D721Med (cell line): ENCODE results near the gene GMDS.

Experiments used
- DNase-seq: peaks from one replicate; pipeline ENCODE4 v3.0.0; 2011; ENCODE audit warnings: low spot score; ENCODE audit not compliant: insufficient read length
- FAIRE-seq: peaks from 2 replicates; lab custom pipeline; 2011; peaks lifted over from hg19 to GRCh38; lab: Jason Lieb, UNC
- CTCF ChIP-seq: IDR thresholded peaks from 2 replicates; pipeline ENCODE4 v1.5.1; 2012; ENCODE audit warnings: mild to moderate bottlenecking, control low read depth; ENCODE audit not compliant: insufficient read depth; ENCODE audit errors: missing control alignments

GMDS gene

GRCh38 chr6:1870932-1871331, 374.5 kb downstream of the GMDS start:
- no peak for FAIRE-seq
- DNase-seq = no peak
- TF ChIP-seq CTCF = no peak

- no peak for TF ChIP-seq CTCF
- no peak for DNase-seq
- FAIRE-seq = no peak
Measured at GRCh38 chr6:1870251-1870650, 375.2 kb downstream of the GMDS start.

- no peak for TF ChIP-seq CTCF
- no peak for FAIRE-seq
- no peak for DNase-seq
Measured at GRCh38 chr6:1869769-1870168, 375.6 kb downstream of the GMDS start.

- FAIRE-seq = no peak
- no peak for DNase-seq
- TF ChIP-seq CTCF = no peak
Measured at GRCh38 chr6:1869308-1869707, 376.1 kb downstream of the GMDS start.

GRCh38 chr6:1868561-1869261, 376.7 kb downstream of the GMDS start:
- TF ChIP-seq CTCF = no peak
- FAIRE-seq (no peak), DNase-seq (no peak)

GRCh38 chr6:1867197-1867596, 378.2 kb downstream of the GMDS start:
- TF ChIP-seq CTCF = no peak
- DNase-seq (no peak), FAIRE-seq (no peak)

- DNase-seq (no peak), FAIRE-seq (no peak)
- no peak for TF ChIP-seq CTCF
Measured at GRCh38 chr6:1865585-1865984, 379.8 kb downstream of the GMDS start.
